Urothelium cell line (cell line): ENCODE measurements around the gene ASCL4.

Experiments used
- DNase-seq: peaks from one replicate; pipeline ENCODE4 v3.0.0; 2011; ENCODE audit warnings: low spot score, mixed read lengths
- FAIRE-seq: peaks from 2 replicates; lab custom pipeline; 2011; peaks lifted over from hg19 to GRCh38; lab: Jason Lieb, UNC

ASCL4 gene

GRCh38 chr12:107778383-107779025, 4.0 kb downstream of the ASCL4 start:
- DNase-seq, result no peak
- no peak for FAIRE-seq

- no peak for FAIRE-seq
- no peak for DNase-seq
Observed at GRCh38 chr12:107779077-107779831, 4.8 kb downstream of the ASCL4 start.

GRCh38 chr12:107780298-107780697, 5.8 kb downstream of the ASCL4 start:
- no peak for DNase-seq
- no peak for FAIRE-seq

GRCh38 chr12:107782067-107782466, 7.6 kb downstream of the ASCL4 start:
- no peak for DNase-seq
- no peak for FAIRE-seq

GRCh38 chr12:107783406-107784376, 9.2 kb downstream of the ASCL4 start:
- FAIRE-seq (no peak), DNase-seq (no peak)

- FAIRE-seq, result no peak
- DNase-seq, result no peak
Observed at GRCh38 chr12:107788281-107788680, 13.8 kb downstream of the ASCL4 start.

- DNase-seq, result no peak
Observed at GRCh38 chr12:107788690-107789458, 14.4 kb downstream of the ASCL4 start.

GRCh38 chr12:107791465-107792089, 17.1 kb downstream of the ASCL4 start:
- DNase-seq (no peak), FAIRE-seq (no peak)

More at GRCh38 chr12:107788690-107789458, 14.4 kb downstream of the ASCL4 start:
- no peak for FAIRE-seq

GRCh38 chr12:107794451-107794850, 19.9 kb downstream of the ASCL4 start:
- no peak for FAIRE-seq

GRCh38 chr12:107798580-107798979, 24.1 kb downstream of the ASCL4 start:
- FAIRE-seq (no peak), DNase-seq (no peak)

More at GRCh38 chr12:107794451-107794850, 19.9 kb downstream of the ASCL4 start:
- no peak for DNase-seq

- DNase-seq (no peak), FAIRE-seq (no peak)
Observed at GRCh38 chr12:107801150-107801549, 26.6 kb downstream of the ASCL4 start.

- FAIRE-seq (no peak), DNase-seq (no peak)
Observed at GRCh38 chr12:107803092-107803491, 28.6 kb downstream of the ASCL4 start.

GRCh38 chr12:107805488-107806180, 31.1 kb downstream of the ASCL4 start:
- FAIRE-seq, result no peak
- DNase-seq, result no peak

- FAIRE-seq (no peak), DNase-seq (no peak)
Observed at GRCh38 chr12:107807471-107808150, 33.1 kb downstream of the ASCL4 start.

GRCh38 chr12:107817250-107817649, 42.7 kb downstream of the ASCL4 start:
- FAIRE-seq, result no peak
- no peak for DNase-seq

- FAIRE-seq, result no peak
Observed at GRCh38 chr12:107818984-107819383, 44.5 kb downstream of the ASCL4 start.

GRCh38 chr12:107822356-107822755, 47.9 kb downstream of the ASCL4 start:
- FAIRE-seq, result no peak
- no peak for DNase-seq

More at GRCh38 chr12:107818984-107819383, 44.5 kb downstream of the ASCL4 start:
- peak; percentile 42 for DNase-seq
